GM23338 (cell line): Measurements from ENCODE around the gene NKAIN2. TPM values are rescaled to one million over a fixed set of nuclear protein-coding genes. Genes with fewer than 3 reads are reported as not detected.

Experiments used
- CTCF ChIP-seq, 2 experiments: fragments of 200-600 bp in 1 of 2; sonication (generic) in 1 of 2; conservative IDR thresholded peaks; 2 replicates each; pipeline versions ENCODE4 v1.5.1 to v1.6.1; 2016 to 2017; ENCODE audit warnings: antibody characterized with exemption in 2 of 2, low read depth in 2 of 2, mild to moderate bottlenecking in 2 of 2, moderate library complexity in 1 of 2
- ETS1 ChIP-seq: IDR thresholded peaks from 2 replicates; pipeline ENCODE4 v1.6.1; 2016; ENCODE audit warnings: antibody characterized with exemption
- EZH2phosphoT487 ChIP-seq: fragments of 200-600 bp; sonication (generic); IDR thresholded peaks from one replicate; pipeline ENCODE4 v1.8.1; 2018; ENCODE audit warnings: antibody characterized with exemption; ENCODE audit not compliant: unreplicated experiment
- ZNF114 ChIP-seq: fragments of 250-450 bp; sonication (Bioruptor Pico); IDR thresholded peaks from 2 replicates; pipeline ENCODE4 v1.5.0; 2020; ENCODE audit warnings: mild to moderate bottlenecking, moderate library complexity
- ZNF331 ChIP-seq: fragments of 250-450 bp; sonication (Bioruptor Pico); IDR thresholded peaks from 2 replicates; pipeline ENCODE4 v1.5.0; 2020; ENCODE audit warnings: low read depth, mild to moderate bottlenecking, moderate library complexity
- ZNF462 ChIP-seq: fragments of 250-450 bp; sonication (Bioruptor Pico); IDR thresholded peaks from 2 replicates; pipeline ENCODE4 v1.5.0; 2020; ENCODE audit warnings: mild to moderate bottlenecking, moderate library complexity
- polyA plus RNA-seq: library from polyadenylated mRNA; unstranded; fragments of >200 nt; fragmentation: Nextera tagmentation; extraction: Ambion mirVana; gene quantifications from 2 replicates; pipeline ENCODE4 v1.2.1, GENCODE V29; 2016
- total RNA-seq: library from RNA; depleted of rRNA; stranded (reverse); fragments of >200 nt; shearing (Covaris generic); gene quantifications from 2 replicates; pipeline ENCODE4 v1.2.3, GENCODE V29; 2014

The NKAIN2 gene
- total and polyA plus RNA-seq, 2 experiments from 2014 or later, result 0.39 to 1.1 TPM

GRCh38 chr6:124433387-124434160 lies 629.9 kb downstream of the NKAIN2 start (continued):
- TF ChIP-seq ZNF462 (CRISPR knock-in tag), result no peak
- TF ChIP-seq ZNF331 (CRISPR knock-in tag), result no peak
- no peak for TF ChIP-seq ETS1
- no peak for TF ChIP-seq ZNF114 (CRISPR knock-in tag)
- TF ChIP-seq EZH2phosphoT487, result no peak
- TF ChIP-seq CTCF (conservative IDR thresholded peaks at IDR 0.05; ENCODE audit: low read depth in 2 of 2), result no peak
